ENCODE results near the gene VTN. TPM values are rescaled to one million over a fixed set of nuclear protein-coding genes. Genes with fewer than 3 reads are reported as not detected.

The VTN gene
- total RNA-seq, 1 donor from 2014 or later = 2.7 TPM

DNA sequence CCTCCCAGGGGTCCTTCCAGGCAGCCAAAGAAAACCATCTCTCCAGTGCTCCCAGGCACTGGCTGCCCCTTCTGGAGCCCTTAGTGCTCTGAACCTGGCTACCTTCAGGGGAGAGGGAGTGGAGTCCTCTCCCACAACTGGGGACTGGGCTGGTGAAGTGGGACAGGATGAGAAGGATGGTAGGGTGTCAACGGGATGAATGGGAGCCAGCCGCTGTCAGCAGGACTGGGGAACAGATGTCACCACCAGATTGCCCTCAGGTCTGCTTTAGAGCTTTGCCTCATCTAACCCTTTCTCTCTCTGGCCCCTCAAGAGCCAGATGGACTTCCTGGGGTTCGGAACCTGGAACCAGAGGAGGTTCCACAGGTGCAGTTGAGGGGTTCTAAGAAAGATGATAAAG lies 4.6 kb downstream of the VTN start:
- intact Hi-C loops (cut with DNase I) = no loop called here
- H3K4me3 ChIP-seq = no peak overlapping the region
- peaks cover 0 to 28% of the 10 kb centered on the region in 2 donors for H3K36me3 ChIP-seq
- no peaks in the 10 kb centered on the region for H3K27me3 ChIP-seq
- DNase-seq (ENCODE audit: extremely low spot score in 2 of 2) = no peak
- no peak overlapping the region for H3K27ac ChIP-seq
- no peak for TF ChIP-seq POLR2AphosphoS5 (IDR thresholded peaks at IDR 0.05; ENCODE audit: insufficient read depth in 1 of 2, low read depth in 1 of 2)
- no peak for TF ChIP-seq POLR2A (IDR thresholded peaks at IDR 0.05)
- TF ChIP-seq, protein P1, sequence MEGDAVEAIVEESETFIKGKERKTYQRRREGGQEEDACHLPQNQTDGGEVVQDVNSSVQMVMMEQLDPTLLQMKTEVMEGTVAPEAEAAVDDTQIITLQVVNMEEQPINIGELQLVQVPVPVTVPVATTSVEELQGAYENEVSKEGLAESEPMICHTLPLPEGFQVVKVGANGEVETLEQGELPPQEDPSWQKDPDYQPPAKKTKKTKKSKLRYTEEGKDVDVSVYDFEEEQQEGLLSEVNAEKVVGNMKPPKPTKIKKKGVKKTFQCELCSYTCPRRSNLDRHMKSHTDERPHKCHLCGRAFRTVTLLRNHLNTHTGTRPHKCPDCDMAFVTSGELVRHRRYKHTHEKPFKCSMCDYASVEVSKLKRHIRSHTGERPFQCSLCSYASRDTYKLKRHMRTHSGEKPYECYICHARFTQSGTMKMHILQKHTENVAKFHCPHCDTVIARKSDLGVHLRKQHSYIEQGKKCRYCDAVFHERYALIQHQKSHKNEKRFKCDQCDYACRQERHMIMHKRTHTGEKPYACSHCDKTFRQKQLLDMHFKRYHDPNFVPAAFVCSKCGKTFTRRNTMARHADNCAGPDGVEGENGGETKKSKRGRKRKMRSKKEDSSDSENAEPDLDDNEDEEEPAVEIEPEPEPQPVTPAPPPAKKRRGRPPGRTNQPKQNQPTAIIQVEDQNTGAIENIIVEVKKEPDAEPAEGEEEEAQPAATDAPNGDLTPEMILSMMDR (IDR thresholded peaks at IDR 0.05) = no peak
- H3K9me3 ChIP-seq = no peaks in the 10 kb centered on the region
- H3K4me1 ChIP-seq = no peaks in the 10 kb centered on the region

DNA sequence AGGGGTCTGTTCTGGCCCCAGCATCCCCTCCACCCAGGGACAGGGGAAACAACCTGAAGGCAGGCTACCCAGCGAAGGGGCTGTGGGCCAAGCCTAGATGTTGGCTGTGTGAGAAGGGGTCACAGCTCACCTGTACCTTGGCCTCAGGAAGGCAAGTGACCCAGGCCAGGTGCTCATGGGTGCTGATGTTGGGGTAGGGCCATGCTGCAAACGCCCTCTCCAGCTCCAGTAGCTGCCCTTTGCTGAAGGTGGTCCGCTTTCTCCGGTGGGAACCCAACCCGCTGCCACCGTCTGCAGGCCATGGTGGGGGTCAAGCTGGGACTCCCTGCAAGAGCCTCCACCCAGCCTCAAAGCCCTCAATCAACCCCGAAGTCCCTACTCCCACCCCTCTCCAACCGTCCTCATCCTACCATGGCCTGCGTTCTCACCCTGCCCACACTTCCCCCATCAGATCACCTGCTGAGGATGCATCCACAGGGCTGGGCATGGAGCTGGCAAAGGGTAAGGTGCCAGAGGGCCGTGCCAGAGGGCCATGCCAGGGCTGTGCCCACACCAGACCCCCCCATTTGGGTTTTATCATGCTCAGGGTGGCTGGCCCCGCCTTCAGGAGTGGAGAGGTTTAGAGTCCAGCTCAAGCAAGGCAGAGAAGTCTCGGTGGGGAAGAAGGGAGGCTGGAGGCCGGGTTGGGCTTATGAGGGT lies 5.3 kb downstream of the VTN start, which contains the start of gene SEBOX:
TSS of gene SEBOX (minus strand) at position 535 of the 699 bp plus-strand sequence. CDS start at position 487, 48 bp downstream.
- Histone ChIP-seq H3K4me1 (no peaks in the 10 kb centered on the region), H3K9me3 (no peaks in the 10 kb centered on the region), H3K4me3 (no peak within 1 kb of the TSS), H3K27ac (no peak within 1 kb of the TSS), H3K36me3 (peaks cover 0 to 35% of the 10 kb centered on the region in 2 donors), H3K27me3 (no peaks in the 10 kb centered on the region)
- no peak for TF ChIP-seq POLR2A (IDR thresholded peaks at IDR 0.05)
- TF ChIP-seq, protein P1 (IDR thresholded peaks at IDR 0.05) = no peak
- no peak for TF ChIP-seq POLR2AphosphoS5 (IDR thresholded peaks at IDR 0.05; ENCODE audit: insufficient read depth in 1 of 2, low read depth in 1 of 2)
- intact Hi-C loops (cut with DNase I) = no loop called here
- no peak for DNase-seq (ENCODE audit: extremely low spot score in 2 of 2)

DNA sequence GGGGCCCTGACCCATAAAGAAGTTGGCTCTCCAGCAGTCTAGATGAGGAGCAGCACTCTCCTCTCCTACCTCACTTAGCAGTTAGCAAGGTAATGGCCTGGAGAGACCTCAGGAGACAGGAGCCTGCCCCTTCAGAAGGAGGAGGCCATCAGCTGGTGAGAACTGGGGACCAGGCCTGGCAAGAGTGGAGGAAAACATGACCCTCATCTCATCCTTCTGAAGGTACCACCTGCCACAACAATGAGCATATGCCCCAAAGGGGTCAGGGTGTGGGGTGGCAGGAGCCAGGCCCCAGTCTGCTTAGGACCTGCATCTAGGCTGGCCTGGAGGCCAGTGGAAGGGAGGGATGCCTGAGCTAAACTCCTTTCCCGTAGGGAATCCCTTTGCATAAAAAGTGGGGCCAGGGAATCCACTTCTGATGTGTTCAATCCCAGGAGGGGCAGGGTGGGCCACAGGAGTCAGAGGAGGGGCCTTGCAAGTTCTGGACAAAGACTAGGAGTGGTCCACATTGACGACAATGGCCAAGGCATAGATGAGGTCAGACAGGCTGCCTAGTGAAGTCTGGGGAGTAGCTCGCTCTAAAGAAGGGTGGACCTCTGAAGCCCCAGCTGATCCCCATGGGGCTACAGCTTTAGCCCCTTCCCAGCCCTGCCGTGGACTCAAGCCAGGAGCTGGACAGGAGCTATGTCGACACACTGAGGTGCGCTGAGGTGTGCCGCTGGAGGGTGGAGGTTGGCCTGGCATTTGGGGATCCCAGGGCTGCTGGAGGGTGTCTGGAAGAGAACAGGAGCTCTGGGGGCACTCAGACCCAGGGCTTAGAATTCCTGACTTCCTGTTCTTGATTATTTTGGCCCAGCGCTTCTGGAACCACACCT lies 6.1 kb downstream of the VTN start:
- intact Hi-C loops (cut with DNase I) = no loop called here
- no peaks in the 10 kb centered on the region for H3K27me3 ChIP-seq
- H3K9me3 ChIP-seq = no peaks in the 10 kb centered on the region
- no peak for DNase-seq (ENCODE audit: extremely low spot score in 2 of 2)
- TF ChIP-seq, protein P1 (IDR thresholded peaks at IDR 0.05) = no peak
- no peak for TF ChIP-seq POLR2A (IDR thresholded peaks at IDR 0.05)
- TF ChIP-seq POLR2AphosphoS5 (IDR thresholded peaks at IDR 0.05; ENCODE audit: insufficient read depth in 1 of 2, low read depth in 1 of 2) = no peak
- no peak overlapping the region for H3K4me3 ChIP-seq
- H3K4me1 ChIP-seq = no peaks in the 10 kb centered on the region
- H3K27ac ChIP-seq = no peak overlapping the region
- H3K36me3 ChIP-seq = peaks cover 0 to 39% of the 10 kb centered on the region in 2 donors

DNA sequence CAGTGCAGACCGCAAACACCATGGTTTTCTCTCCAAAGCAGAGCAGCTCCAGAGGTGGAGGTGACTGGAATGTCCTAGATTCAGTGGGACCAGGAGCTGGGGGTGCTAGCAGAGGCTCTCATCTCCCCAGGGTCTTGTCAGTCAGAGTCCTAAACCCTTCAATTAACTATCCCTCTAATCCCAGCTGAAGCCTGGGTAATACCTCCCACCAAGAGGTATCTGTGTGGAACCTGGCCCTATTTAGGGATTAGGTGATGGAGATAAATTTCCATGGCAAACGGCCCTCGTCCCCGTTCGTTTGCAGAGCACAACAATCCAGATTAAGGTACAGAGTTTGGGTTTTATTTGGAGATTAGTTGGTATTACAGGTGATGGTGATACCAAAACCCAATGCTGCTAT lies 6.9 kb downstream of the VTN start:
- Histone ChIP-seq H3K4me3 (no peak overlapping the region), H3K36me3 (peaks cover 0 to 39% of the 10 kb centered on the region in 2 donors), H3K27ac (no peak overlapping the region), H3K27me3 (no peaks in the 10 kb centered on the region), H3K4me1 (peaks cover 8% of the 10 kb centered on the region), H3K9me3 (no peaks in the 10 kb centered on the region)
- TF ChIP-seq, protein P1 (IDR thresholded peaks at IDR 0.05) = no peak
- TF ChIP-seq POLR2A (IDR thresholded peaks at IDR 0.05) (no peak), POLR2AphosphoS5 (IDR thresholded peaks at IDR 0.05; ENCODE audit: insufficient read depth in 1 of 2, low read depth in 1 of 2) (no peak)
- intact Hi-C loops (cut with DNase I) = no loop called here
- no peak for DNase-seq (ENCODE audit: extremely low spot score in 2 of 2)

Measured in vagina (tissue), 2 donors.